H1 (cell line): ENCODE results near the gene HACD2. TPM values are rescaled to one million over a fixed set of nuclear protein-coding genes. Genes with fewer than 3 reads are reported as not detected.

Experiments used
- CTCF ChIA-PET: fragments of 300-600 bp; sonication (Branson Sonifier 250); formaldehyde crosslinking; loops from one replicate; lab custom pipeline; 2021; ENCODE audit not compliant: partially characterized antibody; lab: Charles Lee
- POLR2A ChIA-PET: fragments of 300-600 bp; sonication (Branson Sonifier 250); formaldehyde crosslinking; loops from one replicate; lab custom pipeline; 2021; ENCODE audit warnings: inconsistent platforms; ENCODE audit not compliant: partially characterized antibody; lab: Charles Lee
- DNase-seq, 2 experiments: peaks; one replicate each; pipeline versions ENCODE4 v3.0.0 to v3.0.0-alpha.2; 2010 to 2022; ENCODE audit warnings: low spot score in 2 of 2, low read depth in 1 of 2, mixed read lengths in 1 of 2
- FAIRE-seq: peaks from 2 replicates; lab custom pipeline; 2011; peaks lifted over from hg19 to GRCh38; lab: Jason Lieb, UNC
- H2AFZ ChIP-seq: 2 replicates; pipeline ENCODE4 v1.8.1; 2012; ENCODE audit warnings: low read length, inconsistent platforms
- H2AK5ac ChIP-seq: 2 replicates; pipeline ENCODE4 v1.6.1; 2013; ENCODE audit warnings: low read depth, low read length
- H2BK120ac ChIP-seq: replicated peaks from 2 replicates; pipeline ENCODE3; 2013; ENCODE audit warnings: low read depth, low read length, inconsistent platforms
- H2BK12ac ChIP-seq: 2 replicates; pipeline ENCODE4 v1.6.1; 2013; ENCODE audit warnings: low read depth, low read length
- H2BK15ac ChIP-seq: 2 replicates; pipeline ENCODE4 v1.6.1; 2013; ENCODE audit warnings: low read length
- H2BK20ac ChIP-seq: 2 replicates; pipeline ENCODE4 v1.6.1; 2013; ENCODE audit warnings: low read length
- H2BK5ac ChIP-seq: 2 replicates; pipeline ENCODE4 v1.6.1; 2013; ENCODE audit warnings: low read depth, low read length
- H3K14ac ChIP-seq: 2 replicates; pipeline ENCODE4 v1.6.1; 2013; ENCODE audit warnings: inconsistent platforms; ENCODE audit not compliant: insufficient read length
- H3K18ac ChIP-seq: 2 replicates; pipeline ENCODE4 v1.6.1; 2013; ENCODE audit warnings: low read length; ENCODE audit errors: extremely low read depth
- H3K23ac ChIP-seq: 2 replicates; pipeline ENCODE4 v1.6.1; 2013; ENCODE audit warnings: inconsistent platforms; ENCODE audit not compliant: insufficient read length
- H3K23me2 ChIP-seq: 2 replicates; pipeline ENCODE4 v1.6.1; 2013; ENCODE audit warnings: low read depth, low read length
- H3K27ac ChIP-seq: 2 replicates; pipeline ENCODE4 v1.6.1; 2011; ENCODE audit warnings: low read depth, low read length, inconsistent platforms
- H3K27me3 ChIP-seq, 4 experiments: replicated peaks in 1 of 4; 1 replicate in 1 of 4; 2 replicates in 3 of 4; pipeline versions ENCODE4 v1.6.1 to v1.8.1; 2011 to 2013; ENCODE audit warnings: low read length in 3 of 4, mild to moderate bottlenecking in 3 of 4, inconsistent platforms in 2 of 4, mixed read lengths in 2 of 4, moderate library complexity in 1 of 4; ENCODE audit not compliant: control insufficient read depth in 3 of 4, insufficient read depth in 3 of 4; ENCODE audit errors: extremely low read depth in 1 of 4
- H3K36me3 ChIP-seq, 4 experiments: 2 replicates each; pipeline versions ENCODE4 v1.6.1 to v1.8.1; 2011 to 2013; ENCODE audit warnings: mild to moderate bottlenecking in 4 of 4, low read length in 3 of 4, moderate library complexity in 2 of 4, control low read depth in 1 of 4, inconsistent platforms in 1 of 4; ENCODE audit not compliant: insufficient read depth in 4 of 4, control insufficient read depth in 2 of 4
- H3K4ac ChIP-seq: replicated peaks from 2 replicates; pipeline ENCODE3; 2013; ENCODE audit warnings: low read length, low read depth, mixed read lengths, inconsistent platforms; ENCODE audit not compliant: insufficient read length
- H3K4me1 ChIP-seq, 4 experiments: replicated peaks in 1 of 4; 1 replicate in 1 of 4; 2 replicates in 3 of 4; pipeline versions ENCODE4 v1.6.1 to v1.8.1; 2011 to 2013; ENCODE audit warnings: low read length in 3 of 4, inconsistent platforms in 2 of 4, mixed read lengths in 1 of 4; ENCODE audit not compliant: insufficient read depth in 4 of 4, control insufficient read depth in 3 of 4
- H3K4me2 ChIP-seq, 2 experiments: 2 replicates each; pipeline versions ENCODE4 v1.6.1 to v1.8.1; 2011 to 2013; ENCODE audit warnings: low read depth in 2 of 2, low read length in 2 of 2, control low read depth in 1 of 2, inconsistent platforms in 1 of 2, mild to moderate bottlenecking in 1 of 2; ENCODE audit not compliant: insufficient read depth in 1 of 2
- H3K4me3 ChIP-seq, 4 experiments: fragments of 200-600, 300-600 bp in 1 of 4; sonication (generic), shearing (Covaris generic), sonication (Bioruptor Twin) in 1 of 4; 2 replicates each; pipeline versions ENCODE4 v1.5.1 to v1.8.1; 2011 to 2016; ENCODE audit warnings: low read length in 4 of 4, low read depth in 3 of 4, control low read depth in 2 of 4, inconsistent platforms in 2 of 4, mild to moderate bottlenecking in 2 of 4, mixed read lengths in 1 of 4, moderate library complexity in 1 of 4; ENCODE audit not compliant: insufficient read depth in 2 of 4; ENCODE audit errors: extremely low read depth in 1 of 4
- H3K56ac ChIP-seq: replicated peaks from 2 replicates; pipeline ENCODE3; 2013; ENCODE audit warnings: low read depth, mild to moderate bottlenecking, mixed read lengths, low read length, inconsistent platforms; ENCODE audit not compliant: insufficient read length
- H3K79me1 ChIP-seq: 2 replicates; pipeline ENCODE4 v1.6.1; 2013; ENCODE audit warnings: low read depth, low read length, control low read depth
- H3K79me2 ChIP-seq, 2 experiments: 2 replicates each; pipeline versions ENCODE4 v1.6.1 to v1.8.1; 2012 to 2013; ENCODE audit warnings: low read length in 2 of 2, mild to moderate bottlenecking in 2 of 2, inconsistent platforms in 1 of 2; ENCODE audit not compliant: insufficient read depth in 2 of 2, control insufficient read depth in 1 of 2
- H3K9ac ChIP-seq, 4 experiments: replicated peaks in 1 of 4; 1 replicate in 1 of 4; 2 replicates in 3 of 4; pipeline versions ENCODE4 v1.6.1 to v1.8.1; 2011 to 2013; ENCODE audit warnings: low read depth in 3 of 4, low read length in 3 of 4, control low read depth in 2 of 4, mild to moderate bottlenecking in 2 of 4, moderate library complexity in 2 of 4, inconsistent platforms in 1 of 4; ENCODE audit errors: extremely low read depth in 1 of 4
- H3K9me3 ChIP-seq, 2 experiments: 2 replicates each; pipeline versions ENCODE4 v1.6.1 to v1.8.1; 2012 to 2013; ENCODE audit warnings: mild to moderate bottlenecking in 2 of 2, moderate library complexity in 2 of 2, control low read depth in 1 of 2, inconsistent platforms in 1 of 2, low read depth in 1 of 2, low read length in 1 of 2, mixed read lengths in 1 of 2; ENCODE audit not compliant: insufficient read depth in 2 of 2
- H4K20me1 ChIP-seq, 2 experiments: replicated peaks in 1 of 2; 2 replicates each; pipeline versions ENCODE3 to v1.8.1; 2011 to 2013; ENCODE audit warnings: inconsistent platforms in 2 of 2, low read length in 2 of 2, mild to moderate bottlenecking in 1 of 2; ENCODE audit not compliant: insufficient read depth in 2 of 2, control insufficient read depth in 1 of 2
- H4K5ac ChIP-seq: 2 replicates; pipeline ENCODE4 v1.6.1; 2013; ENCODE audit warnings: low read length, low read depth, mixed read lengths, inconsistent platforms; ENCODE audit not compliant: insufficient read length
- H4K8ac ChIP-seq: 2 replicates; pipeline ENCODE4 v1.8.0; 2013; ENCODE audit warnings: mild to moderate bottlenecking, moderate library complexity, low read length, inconsistent platforms; ENCODE audit not compliant: insufficient read depth; ENCODE audit errors: extremely low read depth
- H4K91ac ChIP-seq: replicated peaks from 2 replicates; pipeline ENCODE3; 2013; ENCODE audit warnings: low read length, mixed read lengths, inconsistent platforms; ENCODE audit not compliant: insufficient read length
- BCL11A ChIP-seq, 2 experiments: IDR thresholded peaks; one replicate each; pipeline ENCODE4 v1.6.1; 2011; ENCODE audit warnings: low read depth in 2 of 2, low read length in 2 of 2, mild to moderate bottlenecking in 2 of 2
- EP300 ChIP-seq, 2 experiments: IDR thresholded peaks; 1 replicate in 1 of 2; 2 replicates in 1 of 2; pipeline ENCODE4 v1.6.1; 2011 to 2012; ENCODE audit warnings: low read depth in 2 of 2, low read length in 2 of 2, mild to moderate bottlenecking in 2 of 2, borderline replicate concordance in 1 of 2, inconsistent platforms in 1 of 2, moderate library complexity in 1 of 2
- GTF2F1 ChIP-seq: IDR thresholded peaks from 2 replicates; pipeline ENCODE4 v1.6.1; 2012; ENCODE audit warnings: low read depth, low read length, improper control_type of control experiment, borderline replicate concordance
- HDAC2 ChIP-seq, 2 experiments: fragments of 300-600 bp in 1 of 2; sonication (generic) in 1 of 2; IDR thresholded peaks; 2 replicates each; pipeline ENCODE4 v1.6.1; 2011 to 2012; ENCODE audit warnings: low read depth in 2 of 2, low read length in 2 of 2, mild to moderate bottlenecking in 2 of 2, moderate library complexity in 2 of 2, borderline replicate concordance in 1 of 2, inconsistent platforms in 1 of 2
- JUN ChIP-seq: IDR thresholded peaks from 2 replicates; pipeline ENCODE4 v1.6.1; 2011; ENCODE audit warnings: low read depth, mild to moderate bottlenecking, improper control_type of control experiment, low read length
- MAFK ChIP-seq: IDR thresholded peaks from 2 replicates; pipeline ENCODE4 v1.6.1; 2012; ENCODE audit warnings: low read depth, mild to moderate bottlenecking, improper control_type of control experiment, low read length
- SAP30 ChIP-seq: fragments of 300-600 bp; sonication (generic); IDR thresholded peaks from 2 replicates; pipeline ENCODE4 v1.7.1; 2012; ENCODE audit warnings: low read length, moderate library complexity, mild to moderate bottlenecking, inconsistent platforms; ENCODE audit not compliant: insufficient read depth, insufficient replicate concordance
- SIN3A ChIP-seq, 2 experiments: IDR thresholded peaks in 1 of 2; conservative IDR thresholded peaks in 1 of 2; 2 replicates each; pipeline ENCODE4 v1.6.1; 2011 to 2012; ENCODE audit warnings: low read length in 2 of 2, improper control_type of control experiment in 1 of 2, low read depth in 1 of 2, mild to moderate bottlenecking in 1 of 2
- SIRT6 ChIP-seq: IDR thresholded peaks from one replicate; pipeline ENCODE4 v1.7.1; 2012; ENCODE audit warnings: low read length, inconsistent platforms
- TAF1 ChIP-seq: IDR thresholded peaks from 2 replicates; pipeline ENCODE4 v1.6.1; 2011; ENCODE audit warnings: mild to moderate bottlenecking, low read depth, low read length
- TCF12 ChIP-seq: IDR thresholded peaks from 2 replicates; pipeline ENCODE4 v1.6.1; 2011; ENCODE audit warnings: low read depth, mild to moderate bottlenecking, low read length
- ZNF274 ChIP-seq: IDR thresholded peaks from 2 replicates; pipeline ENCODE4 v1.7.0; 2012; ENCODE audit warnings: low read length, borderline replicate concordance; ENCODE audit errors: extremely low read depth
- WGBS, 2 experiments: shearing (Covaris generic) in 1 of 2; methylation state at CpG; one replicate each; pipeline versions ENCODE4 v1.1.6 to v1.1.7; 2013 to 2015; ENCODE audit warnings: low lambda C conversion rate in 2 of 2, mixed read lengths in 2 of 2, inconsistent platforms in 1 of 2, low coverage in 1 of 2, missing lambda C conversion rate in 1 of 2; ENCODE audit not compliant: insufficient replicate concordance in 2 of 2, insufficient coverage in 1 of 2, insufficient read length in 1 of 2; ENCODE audit errors: extremely low coverage in 1 of 2, missing lambda C conversion rate in 1 of 2; 5-methylcytosine and 5-hydroxymethylcytosine counted together
- polyA plus RNA-seq, 7 experiments: library from polyadenylated mRNA; depleted of rRNA in 3 of 7; stranded (reverse) in 5 of 7; unstranded in 2 of 7; fragments of >200 nt in 5 of 7; fragments of 200-250 nt in 2 of 7; gene quantifications; 1 replicate in 5 of 7; 2 replicates in 1 of 7; 4 replicates in 1 of 7; pipeline versions ENCODE4 v1.2.1 to v1.2.3, GENCODE V29; 2011 to 2013; ENCODE audit warnings: missing spikeins in 2 of 7, mixed read lengths in 2 of 7
- total RNA-seq: library from RNA; stranded (reverse); fragmentation: NEBNext Ultra II Directional; extraction: Animal tissue kit (Norgen Biotek cat#: 25700); gene quantifications from 2 replicates; pipeline ENCODE4 v1.2.1, GENCODE V29; 2021
- TF ChIP-seq, protein P1 (sequence below): IDR thresholded peaks from 2 replicates; pipeline ENCODE4 v1.6.1; 2011; ENCODE audit warnings: low read depth, mild to moderate bottlenecking, low read length; ENCODE audit not compliant: insufficient read depth

HACD2 gene
- total and polyA plus RNA-seq, 2 of the 8 experiments (the other 6 are each of a cell fraction or from before 2014, with no cell fraction given) = 24.9 to 31.2 TPM

GRCh38 chr3:123633530-123633929, 48.7 kb upstream of the HACD2 start:
- no peak overlapping the region for H2AK5ac ChIP-seq
- 0 out of 2 replicates have a peak, but pooled peaks cover 2% of the 10 kb centered on the region for H3K23me2 ChIP-seq
- no peak overlapping the region for H4K5ac ChIP-seq
- H3K27me3 ChIP-seq = no peaks in the 10 kb centered on the region
- no peak overlapping the region for H3K4me3 ChIP-seq
- no peak overlapping the region for H3K4ac ChIP-seq
- H2AFZ ChIP-seq = no peak overlapping the region
- no peaks in the 10 kb centered on the region for H3K36me3 ChIP-seq
- no peak overlapping the region for H4K8ac ChIP-seq
- H3K18ac ChIP-seq = no peak overlapping the region
- 92% methylated on average over 2 of the region's 2 CpGs; no CpG with 5 or more reads in 1 of the 2 experiments for WGBS, 2 experiments
- H3K9me3 ChIP-seq = no peaks in the 10 kb centered on the region
- no peak overlapping the region for H2BK120ac ChIP-seq
- no peak overlapping the region for H3K14ac ChIP-seq
- CTCF ChIA-PET = interaction anchor here (1.2 to 5.1 kb wide), 4 partner anchors 8 to 90 kb away, joined by 3 to 50 read pairs (median 4); no protein-coding TSS in a partner anchor
- FAIRE-seq (no peak), DNase-seq (no peak)
- no peak overlapping the region; the same call in 1 of the 2 replicates for H2BK12ac ChIP-seq
- POLR2A ChIA-PET = interaction anchor here (1.0 to 1.7 kb wide), 2 partner anchors 13 to 19 kb away, joined by 3 read pairs; no protein-coding TSS in a partner anchor
- no peak overlapping the region for H3K4me2 ChIP-seq
- H3K56ac ChIP-seq = no peak overlapping the region
- no peaks in the 10 kb centered on the region; the same call in 1 of the 2 replicates for H3K79me1 ChIP-seq
- H4K20me1 ChIP-seq = no peaks in the 10 kb centered on the region
- no peak overlapping the region for H4K91ac ChIP-seq
- no peak overlapping the region for H3K9ac ChIP-seq
- no peaks in the 10 kb centered on the region for H3K79me2 ChIP-seq
- H2BK15ac ChIP-seq = no peak overlapping the region
- H3K27ac ChIP-seq = no peak overlapping the region
- no peak overlapping the region for H2BK20ac ChIP-seq
- H3K23ac ChIP-seq = no peak overlapping the region
- H3K4me1 ChIP-seq = peaks cover 3 to 29% (median 16%) of the 10 kb centered on the region in 4 experiments
- H2BK5ac ChIP-seq = no peak overlapping the region
- no peak for TF ChIP-seq EP300 (IDR thresholded peaks at IDR 0.05; ENCODE audit: borderline replicate concordance in 1 of 2, low read depth in 2 of 2, low read length in 2 of 2)
- no peak for TF ChIP-seq JUN
- no peak for TF ChIP-seq MAFK
- no peak for TF ChIP-seq HDAC2 (IDR thresholded peaks at IDR 0.05; ENCODE audit: borderline replicate concordance in 1 of 2, low read depth in 2 of 2, low read length in 2 of 2)
- no peak for TF ChIP-seq ZNF274
- TF ChIP-seq SIN3A (conservative IDR thresholded peaks at IDR 0.05 in 1 of 2, IDR thresholded peaks at IDR 0.05 in 1 of 2; ENCODE audit: low read depth in 1 of 2, low read length in 2 of 2) = no peak
- no peak for TF ChIP-seq GTF2F1
- TF ChIP-seq SAP30 = no peak
- TF ChIP-seq TAF1 = no peak
- TF ChIP-seq SIRT6 = no peak
- TF ChIP-seq, protein P1, sequence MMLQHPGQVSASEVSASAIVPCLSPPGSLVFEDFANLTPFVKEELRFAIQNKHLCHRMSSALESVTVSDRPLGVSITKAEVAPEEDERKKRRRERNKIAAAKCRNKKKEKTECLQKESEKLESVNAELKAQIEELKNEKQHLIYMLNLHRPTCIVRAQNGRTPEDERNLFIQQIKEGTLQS = no peak
- TF ChIP-seq TCF12 = no peak
- no peak for TF ChIP-seq BCL11A (IDR thresholded peaks at IDR 0.05; ENCODE audit: low read depth in 2 of 2, low read length in 2 of 2)
